Measurements from ENCODE around the gene RHAG.
"Not testable (repeated sequence)": the region's sequence is repeated elsewhere in the genome, so short reads cannot be mapped to it uniquely, and the experiment has no call there.

Gene RHAG

GRCh38 chr6:49664817-49665216, 28.2 kb upstream of the RHAG start:
- H3K4me3 ChIP-seq (replicated peaks in 1 of 2; ENCODE audit: low read depth in 2 of 2, low read length in 2 of 2): no peak overlapping the region
- TF ChIP-seq CTCF (IDR thresholded peaks at IDR 0.05; ENCODE audit: low read depth, low read length): no peak
- no peak for DNase-seq (ENCODE audit: low read depth in 2 of 2)

- not testable (repeated sequence) for H3K4me3 ChIP-seq (replicated peaks in 1 of 2; ENCODE audit: low read depth in 2 of 2, low read length in 2 of 2); DNase-seq (ENCODE audit: low read depth in 2 of 2)
These were observed 27.4 kb upstream of the RHAG start for GRCh38 chr6:49664054-49664453.

- no peak for TF ChIP-seq CTCF (IDR thresholded peaks at IDR 0.05; ENCODE audit: low read depth, low read length)
- H3K4me3 ChIP-seq (replicated peaks in 1 of 2; ENCODE audit: low read depth in 2 of 2, low read length in 2 of 2): no peak overlapping the region
These were observed 26.2 kb upstream of the RHAG start for GRCh38 chr6:49662892-49663261.

GRCh38 chr6:49662231-49662891, 25.7 kb upstream of the RHAG start:
- TF ChIP-seq CTCF (IDR thresholded peaks at IDR 0.05; ENCODE audit: low read depth, low read length): no peak
- no peak overlapping the region for H3K4me3 ChIP-seq (replicated peaks in 1 of 2; ENCODE audit: low read depth in 2 of 2, low read length in 2 of 2)
- no peak for DNase-seq (ENCODE audit: low read depth in 2 of 2)

More at GRCh38 chr6:49662892-49663261, 26.2 kb upstream of the RHAG start:
- DNase-seq (ENCODE audit: low read depth in 2 of 2): no peak

- TF ChIP-seq CTCF (IDR thresholded peaks at IDR 0.05; ENCODE audit: low read depth, low read length): no peak
- no peak for DNase-seq (ENCODE audit: low read depth in 2 of 2)
- no peak overlapping the region for H3K4me3 ChIP-seq (replicated peaks in 1 of 2; ENCODE audit: low read depth in 2 of 2, low read length in 2 of 2)
These were observed 17.3 kb upstream of the RHAG start for GRCh38 chr6:49653942-49654341.

GRCh38 chr6:49653438-49653837, 16.8 kb upstream of the RHAG start:
- no peak for DNase-seq (ENCODE audit: low read depth in 2 of 2)
- TF ChIP-seq CTCF (IDR thresholded peaks at IDR 0.05; ENCODE audit: low read depth, low read length): no peak
- H3K4me3 ChIP-seq (replicated peaks in 1 of 2; ENCODE audit: low read depth in 2 of 2, low read length in 2 of 2): no peak overlapping the region

- H3K4me3 ChIP-seq (replicated peaks in 1 of 2; ENCODE audit: low read depth in 2 of 2, low read length in 2 of 2): no peak overlapping the region
- no peak for DNase-seq (ENCODE audit: low read depth in 2 of 2)
- no peak for TF ChIP-seq CTCF (IDR thresholded peaks at IDR 0.05; ENCODE audit: low read depth, low read length)
These were observed 14.6 kb upstream of the RHAG start for GRCh38 chr6:49651239-49651638.

Measured in cardiac fibroblast (primary cell).